OCI-LY3 (cell line): Measurements from ENCODE around the gene FKBP7.

Source experiments
- H2AFZ ChIP-seq: fragments of 200-600, 300-600 bp; shearing (Covaris generic); 2 replicates; pipeline ENCODE4 v1.6.0; 2014; ENCODE audit warnings: antibody characterized with exemption, low read depth, low read length
- H3K27ac ChIP-seq: fragments of 200-600, 300-600 bp; sonication (generic); 2 replicates; pipeline ENCODE4 v1.5.1; 2014; ENCODE audit warnings: mild to moderate bottlenecking, low read length, moderate library complexity, mixed read lengths
- H3K27me3 ChIP-seq: fragments of 200-600, 300-600 bp; sonication (generic); 2 replicates; pipeline ENCODE4 v1.6.1; 2014; ENCODE audit warnings: low read depth, low read length, mixed read lengths
- H3K36me3 ChIP-seq: fragments of 200-600, 300-600 bp; sonication (generic); replicated peaks from 2 replicates; pipeline ENCODE3; 2014; ENCODE audit warnings: low read depth, low read length, mixed read lengths
- H3K4me1 ChIP-seq: fragments of 300-600, 200-600 bp; sonication (generic); 2 replicates; pipeline ENCODE4 v1.6.1; 2014; ENCODE audit warnings: low read length, mixed read lengths
- H3K4me2 ChIP-seq: fragments of 200-600, 300-600 bp; sonication (generic); 2 replicates; pipeline ENCODE4 v1.6.1; 2014; ENCODE audit warnings: low read length, mixed read lengths
- H3K4me3 ChIP-seq: fragments of 300-600, 200-600 bp; sonication (generic); 2 replicates; pipeline ENCODE4 v1.5.1; 2014; ENCODE audit warnings: antibody characterized with exemption, mild to moderate bottlenecking, low read length, moderate library complexity
- H3K79me2 ChIP-seq: fragments of 300-600, 200-600 bp; shearing (Covaris generic); 2 replicates; pipeline ENCODE4 v1.6.1; 2014; ENCODE audit warnings: mild to moderate bottlenecking, low read length, mixed read lengths
- H3K9ac ChIP-seq: fragments of 300-600, 200-600 bp; shearing (Covaris generic); 2 replicates; pipeline ENCODE4 v1.6.0; 2014; ENCODE audit warnings: mild to moderate bottlenecking, low read length, moderate library complexity
- H3K9me3 ChIP-seq: fragments of 200-600, 300-600 bp; shearing (Covaris generic); 2 replicates; pipeline ENCODE4 v1.6.1; 2014; ENCODE audit warnings: low read length, mixed read lengths; ENCODE audit not compliant: insufficient read depth
- H4K20me1 ChIP-seq: fragments of 200-600, 300-600 bp; sonication (generic); 2 replicates; pipeline ENCODE4 v1.6.1; 2016; ENCODE audit warnings: low read length, mixed read lengths; ENCODE audit not compliant: insufficient read depth
- EZH2phosphoT487 ChIP-seq: fragments of 200-600 bp; shearing (Covaris generic); IDR thresholded peaks from 2 replicates; pipeline ENCODE4 v1.6.1; 2018; ENCODE audit warnings: antibody characterized with exemption, mixed run types, low read depth
- TF ChIP-seq, protein P1 (sequence below): fragments of 200-600, 300-600 bp; sonication (generic); IDR thresholded peaks from 2 replicates; pipeline ENCODE4 v1.5.1; 2014; ENCODE audit warnings: antibody characterized with exemption, low read length, low read depth

FKBP7 gene

GRCh38 chr2:178436662-178437061, 41.7 kb downstream of the FKBP7 start:
- Histone ChIP-seq H3K4me3 (no peak overlapping the region), H3K9me3 (no peaks in the 10 kb centered on the region)

DNA sequence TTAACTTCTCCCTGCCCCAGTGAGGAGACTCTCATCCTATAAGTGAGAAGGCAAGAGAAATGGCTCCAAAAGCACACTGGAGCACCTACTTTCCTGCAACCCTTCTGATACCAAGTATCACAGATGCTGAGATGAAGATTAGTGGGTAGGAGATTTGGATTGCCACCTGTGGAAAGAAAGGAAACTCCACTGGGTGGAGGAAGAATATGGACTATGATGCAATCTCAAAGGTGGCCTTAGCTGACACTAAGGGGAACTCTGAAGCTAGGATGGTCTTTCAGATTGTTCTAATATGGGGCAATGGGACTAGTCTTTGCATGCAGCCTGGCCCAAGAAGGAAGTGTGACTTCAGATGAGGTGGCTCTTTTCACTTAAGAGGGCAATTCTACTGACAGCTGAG, 49.1 kb downstream of the FKBP7 start:
- Histone ChIP-seq H3K9ac (no peak overlapping the region), H3K36me3 (peaks cover 83% of the 10 kb centered on the region), H3K4me2 (no peak overlapping the region), H4K20me1 (no peaks in the 10 kb centered on the region), H3K9me3 (no peaks in the 10 kb centered on the region), H3K27ac (no peak overlapping the region), H3K27me3 (no peaks in the 10 kb centered on the region), H3K4me1 (no peaks in the 10 kb centered on the region), H3K79me2 (no peaks in the 10 kb centered on the region), H2AFZ (no peak overlapping the region), H3K4me3 (no peak overlapping the region)
- no peak for TF ChIP-seq EZH2phosphoT487
- TF ChIP-seq, protein P1, sequence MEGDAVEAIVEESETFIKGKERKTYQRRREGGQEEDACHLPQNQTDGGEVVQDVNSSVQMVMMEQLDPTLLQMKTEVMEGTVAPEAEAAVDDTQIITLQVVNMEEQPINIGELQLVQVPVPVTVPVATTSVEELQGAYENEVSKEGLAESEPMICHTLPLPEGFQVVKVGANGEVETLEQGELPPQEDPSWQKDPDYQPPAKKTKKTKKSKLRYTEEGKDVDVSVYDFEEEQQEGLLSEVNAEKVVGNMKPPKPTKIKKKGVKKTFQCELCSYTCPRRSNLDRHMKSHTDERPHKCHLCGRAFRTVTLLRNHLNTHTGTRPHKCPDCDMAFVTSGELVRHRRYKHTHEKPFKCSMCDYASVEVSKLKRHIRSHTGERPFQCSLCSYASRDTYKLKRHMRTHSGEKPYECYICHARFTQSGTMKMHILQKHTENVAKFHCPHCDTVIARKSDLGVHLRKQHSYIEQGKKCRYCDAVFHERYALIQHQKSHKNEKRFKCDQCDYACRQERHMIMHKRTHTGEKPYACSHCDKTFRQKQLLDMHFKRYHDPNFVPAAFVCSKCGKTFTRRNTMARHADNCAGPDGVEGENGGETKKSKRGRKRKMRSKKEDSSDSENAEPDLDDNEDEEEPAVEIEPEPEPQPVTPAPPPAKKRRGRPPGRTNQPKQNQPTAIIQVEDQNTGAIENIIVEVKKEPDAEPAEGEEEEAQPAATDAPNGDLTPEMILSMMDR = no peak

More at GRCh38 chr2:178436662-178437061, 41.7 kb downstream of the FKBP7 start:
- Histone ChIP-seq H3K36me3 (peaks cover 66% of the 10 kb centered on the region), H4K20me1 (no peaks in the 10 kb centered on the region), H3K27me3 (no peaks in the 10 kb centered on the region), H3K4me1 (no peaks in the 10 kb centered on the region), H3K27ac (no peak overlapping the region), H3K4me2 (no peak overlapping the region), H3K9ac (no peak overlapping the region), H3K79me2 (no peaks in the 10 kb centered on the region), H2AFZ (no peak overlapping the region)
- TF ChIP-seq EZH2phosphoT487 = no peak
- TF ChIP-seq, protein P1 = no peak

DNA sequence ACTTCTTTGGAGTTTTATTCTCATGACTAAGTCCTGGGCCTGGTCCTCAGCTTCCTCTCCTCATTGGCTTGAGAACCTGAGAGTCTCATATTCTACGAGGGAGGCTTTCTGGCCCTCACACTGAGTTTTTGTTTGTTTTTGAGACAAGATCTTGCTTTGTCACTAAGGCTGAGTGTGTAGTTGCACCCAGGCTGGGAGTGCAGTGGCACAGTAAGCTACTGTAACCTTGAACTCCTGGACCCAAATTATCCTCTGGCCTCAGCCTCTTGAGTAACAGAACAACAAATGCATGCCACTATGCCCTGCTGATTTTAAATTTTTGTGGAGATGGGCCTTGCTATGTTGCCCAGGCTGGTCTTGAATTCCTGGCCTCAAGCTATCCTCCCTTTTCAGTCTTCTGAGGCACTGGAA, 50.0 kb downstream of the FKBP7 start:
- Histone ChIP-seq H4K20me1 (no peaks in the 10 kb centered on the region), H3K4me3 (no peak overlapping the region), H3K27ac (no peak overlapping the region), H3K27me3 (no peaks in the 10 kb centered on the region), H3K9ac (no peak overlapping the region), H3K79me2 (no peaks in the 10 kb centered on the region), H3K9me3 (no peaks in the 10 kb centered on the region), H3K4me2 (no peak overlapping the region), H3K4me1 (no peaks in the 10 kb centered on the region), H3K36me3 (peaks cover 76% of the 10 kb centered on the region), H2AFZ (no peak overlapping the region)
- no peak for TF ChIP-seq EZH2phosphoT487

- Histone ChIP-seq H3K4me2 (no peak overlapping the region), H3K4me1 (no peaks in the 10 kb centered on the region), H3K27ac (no peak overlapping the region), H4K20me1 (no peaks in the 10 kb centered on the region; the same call in 1 of the 2 replicates), H2AFZ (no peak overlapping the region), H3K9me3 (no peaks in the 10 kb centered on the region), H3K27me3 (no peaks in the 10 kb centered on the region), H3K4me3 (no peak overlapping the region), H3K36me3 (peaks cover 66% of the 10 kb centered on the region), H3K9ac (no peak overlapping the region), H3K79me2 (no peaks in the 10 kb centered on the region)
- TF ChIP-seq EZH2phosphoT487 = no peak
- TF ChIP-seq, protein P1 = no peak
Measured at GRCh38 chr2:178427458-178427857, 50.9 kb downstream of the FKBP7 start.

DNA sequence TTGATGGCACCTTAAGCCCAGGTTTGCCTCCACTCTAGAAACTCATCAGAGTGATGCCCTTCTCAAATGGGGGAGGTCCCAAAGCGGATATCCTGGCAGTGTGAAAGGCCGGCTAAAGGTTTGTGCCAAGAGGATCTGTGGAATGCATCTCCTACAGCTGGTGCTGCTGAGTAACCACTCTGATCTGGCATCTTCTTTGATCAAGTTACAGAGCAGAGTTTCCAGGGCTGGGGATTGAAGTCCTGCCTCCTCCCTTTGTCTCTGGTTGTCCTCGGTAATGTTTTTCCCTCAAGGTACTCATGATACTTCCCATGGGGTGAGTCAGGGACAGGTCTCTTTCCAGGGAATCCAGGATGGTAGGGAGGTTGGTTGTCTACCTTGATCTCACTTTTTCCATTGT, 52.0 kb downstream of the FKBP7 start:
- H3K4me1 ChIP-seq = no peaks in the 10 kb centered on the region
- no peak overlapping the region for H3K27ac ChIP-seq
- H3K9me3 ChIP-seq = no peaks in the 10 kb centered on the region
- no peak overlapping the region for H2AFZ ChIP-seq
- H3K27me3 ChIP-seq = no peaks in the 10 kb centered on the region
- H4K20me1 ChIP-seq = no peaks in the 10 kb centered on the region; the same call in 1 of the 2 replicates
- H3K36me3 ChIP-seq = peaks cover 56% of the 10 kb centered on the region
- H3K9ac ChIP-seq = no peak overlapping the region
- H3K4me3 ChIP-seq = no peak overlapping the region
- no peaks in the 10 kb centered on the region for H3K79me2 ChIP-seq
- TF ChIP-seq, protein P1 = no peak
- no peak for TF ChIP-seq EZH2phosphoT487
- H3K4me2 ChIP-seq = no peak overlapping the region
